GM21529 (cell line): ENCODE results near the gene GPR183.

ENCODE experiments used
- ATAC-seq: cut with Tn5 transposase; IDR thresholded peaks from one replicate; pipeline ENCODE4 v1.9.1; 2021; ENCODE audit not compliant: unreplicated experiment

The GPR183 gene

DNA sequence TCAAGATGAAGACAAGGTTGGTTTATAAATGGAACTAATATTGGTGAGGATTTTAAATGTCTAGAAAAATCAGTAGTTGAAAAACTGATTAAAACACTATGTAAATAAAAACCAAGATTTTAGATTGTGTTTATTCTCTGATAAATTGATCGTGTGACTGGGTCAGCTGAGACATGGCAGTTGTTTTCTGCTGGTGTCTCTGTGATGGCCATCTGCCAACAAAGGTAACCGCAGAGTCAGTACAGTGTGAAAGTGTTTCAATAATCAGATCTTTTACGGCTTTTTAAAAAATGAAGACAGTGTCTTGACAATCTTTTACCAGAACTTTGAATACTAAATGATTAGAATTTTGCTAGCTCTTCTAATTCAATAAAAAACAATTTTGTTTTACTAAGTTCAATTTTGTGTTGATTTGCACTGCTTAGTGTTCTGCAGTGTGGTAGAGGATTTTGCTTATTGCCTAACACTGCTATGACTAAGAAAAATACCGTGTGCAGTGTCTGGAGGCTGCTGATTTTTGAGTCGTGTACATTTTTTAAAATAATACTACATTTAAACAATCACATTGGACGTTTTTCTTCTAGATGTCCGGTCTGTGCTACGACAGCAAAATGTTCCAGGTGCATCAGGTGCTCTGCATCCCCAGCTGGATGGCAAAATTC, 32.7 kb upstream of the GPR183 start:
- no peak for ATAC-seq

DNA sequence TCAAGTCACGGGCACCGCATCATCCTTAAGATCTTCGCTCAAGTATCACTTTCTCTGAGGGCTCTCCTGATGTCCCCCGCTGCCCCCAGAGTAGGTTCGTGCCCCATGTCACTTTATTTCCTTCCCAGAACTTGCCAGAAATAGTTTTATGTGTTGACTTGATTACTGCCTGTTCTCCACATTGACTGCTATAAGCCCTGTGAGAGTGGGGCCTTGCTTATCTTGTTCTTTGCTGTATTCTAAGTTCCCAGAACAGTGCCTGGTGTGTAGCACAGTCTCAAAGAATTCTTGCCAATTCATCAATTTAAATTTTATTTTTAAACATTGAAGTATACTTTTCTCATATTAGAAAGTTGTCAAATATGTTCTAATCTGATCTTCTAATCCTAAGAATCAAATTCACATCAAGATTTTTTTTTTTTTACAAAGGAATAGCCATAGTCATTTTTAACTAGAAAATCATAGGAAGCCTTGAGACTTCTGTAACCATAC, 32.1 kb upstream of the GPR183 start:
- no peak for ATAC-seq

GRCh38 chr13:99335603-99336002, 28.4 kb upstream of the GPR183 start:
- peak; percentile 80 for ATAC-seq

- ATAC-seq, result no peak
Measured at GRCh38 chr13:99335087-99335486, 27.9 kb upstream of the GPR183 start.

GRCh38 chr13:99334221-99334620, 27.0 kb upstream of the GPR183 start:
- no peak for ATAC-seq

DNA sequence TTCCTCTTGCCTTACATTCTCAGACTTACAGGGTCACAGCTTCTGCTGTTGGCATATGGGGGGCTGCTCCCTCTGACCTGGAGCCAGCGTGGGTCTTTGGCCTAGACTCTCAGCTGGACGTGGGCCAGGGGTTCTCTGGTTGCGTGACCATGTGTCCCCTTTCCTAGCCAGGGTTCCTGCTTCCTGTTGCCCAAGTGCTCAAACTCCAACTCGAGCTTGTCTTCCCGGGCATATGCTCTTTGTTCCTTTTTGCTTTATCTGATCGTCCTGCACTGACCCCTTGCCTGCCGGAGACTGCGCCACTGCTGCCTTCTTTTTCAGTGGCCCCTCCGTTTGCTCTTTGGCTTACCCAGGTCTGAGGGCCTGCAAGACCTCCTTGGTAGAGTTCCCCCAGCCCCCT, 25.3 kb upstream of the GPR183 start:
- no peak for ATAC-seq

GRCh38 chr13:99331881-99332293, 24.7 kb upstream of the GPR183 start:
- ATAC-seq, result peak; percentile 82

- ATAC-seq, result no peak
Measured at GRCh38 chr13:99330942-99331341, 23.7 kb upstream of the GPR183 start.

DNA sequence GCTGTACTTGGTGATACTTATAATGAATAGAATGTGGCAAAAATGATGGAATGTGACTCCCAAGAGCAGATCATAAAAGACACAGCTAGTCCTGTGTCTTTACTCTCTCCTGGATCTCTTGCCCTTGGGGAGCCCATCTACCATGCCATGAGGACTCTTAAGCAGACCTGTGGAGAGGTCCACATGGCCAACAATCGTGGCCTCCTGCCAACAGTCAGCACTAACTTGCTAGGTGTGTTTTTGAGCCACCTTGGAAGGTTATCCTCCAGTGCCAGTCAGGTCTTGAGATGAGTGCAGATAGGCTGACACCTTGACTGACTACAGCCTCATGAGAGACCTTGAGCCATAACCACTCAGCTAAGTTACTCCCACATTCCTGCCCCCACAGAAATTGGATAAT, 22.3 kb upstream of the GPR183 start:
- ATAC-seq, result no peak

- no peak for ATAC-seq
Measured at GRCh38 chr13:99327761-99328160, 20.6 kb upstream of the GPR183 start.

GRCh38 chr13:99327126-99327525, 19.9 kb upstream of the GPR183 start:
- ATAC-seq, result no peak

DNA sequence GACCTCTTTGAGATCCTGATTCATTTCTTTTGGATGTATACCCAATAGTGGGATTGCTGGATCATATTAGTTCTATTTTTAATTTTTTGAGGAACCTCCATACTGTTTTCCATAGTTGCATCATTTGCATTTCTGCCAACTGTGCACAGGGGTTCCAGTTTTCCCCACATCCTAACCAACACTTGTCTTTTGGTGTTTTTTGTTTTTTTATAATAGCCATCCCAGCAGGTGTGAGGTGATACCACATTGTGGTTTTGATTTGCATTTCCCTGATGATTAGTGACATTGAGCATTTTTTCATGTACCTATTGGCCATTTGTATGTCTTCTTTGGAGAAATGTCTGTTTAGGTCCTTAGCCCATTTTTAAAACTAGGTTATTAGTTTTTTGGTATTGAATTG, 18.8 kb upstream of the GPR183 start:
- ATAC-seq, result no peak

GRCh38 chr13:99323488-99323887, 16.3 kb upstream of the GPR183 start:
- no peak for ATAC-seq

DNA sequence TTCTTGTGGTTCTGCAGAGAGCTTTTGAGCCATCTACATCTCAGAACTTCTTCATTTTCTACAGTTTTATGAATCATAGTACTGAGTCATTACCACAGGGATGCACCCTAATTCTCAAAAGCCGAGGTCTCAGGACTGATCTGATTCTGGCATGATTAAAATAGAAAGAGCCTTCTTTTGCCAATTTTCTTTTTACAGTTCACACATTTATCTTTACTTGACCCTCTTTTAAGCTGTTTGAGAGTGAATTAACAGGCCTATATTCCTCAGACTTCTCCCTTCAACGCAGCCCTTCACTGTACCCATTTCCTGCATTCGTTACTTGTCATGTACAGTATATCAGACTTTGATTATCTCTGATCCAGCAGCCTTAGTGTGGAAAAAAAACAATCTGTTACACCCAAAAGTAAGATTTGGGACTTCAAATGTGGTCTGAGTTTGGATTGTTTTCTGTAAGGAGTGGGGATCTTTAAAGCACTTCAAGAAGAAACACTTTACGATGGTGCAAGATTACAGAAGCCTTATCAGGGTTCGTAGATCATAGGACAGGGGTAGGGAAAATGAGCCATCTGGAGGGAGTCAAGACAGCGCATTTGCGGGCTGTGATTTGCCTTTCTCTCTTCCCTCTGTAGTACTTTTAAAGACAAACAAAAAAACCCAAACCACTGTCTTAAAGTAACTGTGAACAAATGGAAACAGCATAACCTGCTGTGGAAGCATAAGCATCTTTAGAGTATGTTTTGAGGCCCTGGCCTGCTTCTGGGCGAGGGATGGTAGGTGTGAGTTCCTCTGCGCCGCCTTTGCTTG, 15.3 kb upstream of the GPR183 start:
- ATAC-seq, result peak; percentile 85

- no peak for ATAC-seq
Measured at GRCh38 chr13:99321709-99322108, 14.5 kb upstream of the GPR183 start.

DNA sequence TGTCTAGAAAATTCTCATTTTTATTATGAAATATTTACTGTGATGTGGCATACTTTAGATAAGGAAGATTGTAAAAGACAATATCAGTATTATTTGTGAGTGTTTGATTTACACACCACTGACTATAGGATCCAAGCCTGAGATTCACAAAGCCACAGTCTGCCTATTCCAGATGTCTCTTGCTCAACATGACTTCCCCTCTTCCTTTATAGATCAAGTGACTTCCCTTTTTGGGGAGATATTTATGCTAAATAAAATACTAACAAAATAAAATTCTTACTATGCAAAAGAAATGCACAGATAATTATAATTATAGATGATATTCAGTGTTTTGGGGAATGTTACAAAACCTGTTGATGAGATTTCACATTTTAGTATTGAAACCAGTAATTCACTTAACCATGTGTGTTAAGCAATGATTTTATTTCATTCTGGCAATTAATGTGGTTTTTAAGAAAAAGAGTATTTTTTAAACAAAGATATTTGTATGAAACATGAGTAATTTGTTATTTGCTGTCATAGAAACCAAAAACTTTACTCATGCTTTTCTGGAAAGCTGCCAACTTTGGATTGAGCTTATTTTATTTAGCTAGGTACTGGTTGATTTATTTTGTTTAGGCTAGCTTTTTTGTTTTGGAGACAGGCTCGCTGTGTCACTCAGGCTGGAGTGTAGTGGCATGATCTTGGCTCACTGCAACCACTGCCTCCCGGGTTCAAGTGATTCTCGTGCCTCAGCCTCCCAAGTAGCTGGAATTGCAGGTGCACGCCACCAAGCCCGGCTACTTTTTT, 13.7 kb upstream of the GPR183 start:
- no peak for ATAC-seq

- no peak for ATAC-seq
Measured at GRCh38 chr13:99316657-99317256, 9.6 kb upstream of the GPR183 start.

DNA sequence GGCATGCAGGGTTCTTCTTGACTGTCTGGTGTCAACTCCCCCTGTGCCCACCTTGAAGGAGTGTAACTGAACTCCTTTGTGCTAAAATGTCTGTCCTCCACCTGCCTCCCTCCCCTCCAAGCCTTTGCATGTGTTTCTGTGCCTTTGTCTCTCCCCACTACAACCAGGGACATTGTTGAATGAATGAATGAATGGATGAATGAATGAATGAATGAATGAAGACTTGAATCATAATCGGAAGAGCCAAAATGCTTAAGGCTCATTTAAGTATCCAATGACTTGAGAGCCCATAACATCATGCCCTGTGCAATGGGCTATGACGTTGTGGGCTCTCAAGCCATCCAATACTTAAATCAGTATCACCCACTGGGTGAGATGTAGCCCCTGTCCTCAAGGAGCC, 9.0 kb upstream of the GPR183 start:
- ATAC-seq, result no peak

DNA sequence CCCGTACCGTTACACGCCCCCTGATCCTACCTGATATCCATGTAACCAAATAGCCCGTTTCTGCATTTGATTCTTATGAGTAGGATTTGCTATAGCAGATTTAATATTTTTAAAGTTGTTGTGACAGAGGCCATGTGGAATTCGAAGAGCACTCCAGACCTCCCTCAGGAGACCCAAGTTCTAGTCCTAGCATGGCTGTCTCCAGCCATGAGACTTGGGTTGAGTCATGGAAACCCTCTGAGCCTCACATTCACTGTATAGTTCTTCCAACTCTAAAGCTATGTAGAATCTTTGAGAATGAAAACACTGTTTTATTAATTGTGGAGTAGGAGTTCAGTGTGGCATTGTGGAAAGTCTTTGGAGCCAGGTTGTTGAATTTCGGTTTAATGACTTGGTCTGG, 8.0 kb upstream of the GPR183 start:
- ATAC-seq, result no peak

DNA sequence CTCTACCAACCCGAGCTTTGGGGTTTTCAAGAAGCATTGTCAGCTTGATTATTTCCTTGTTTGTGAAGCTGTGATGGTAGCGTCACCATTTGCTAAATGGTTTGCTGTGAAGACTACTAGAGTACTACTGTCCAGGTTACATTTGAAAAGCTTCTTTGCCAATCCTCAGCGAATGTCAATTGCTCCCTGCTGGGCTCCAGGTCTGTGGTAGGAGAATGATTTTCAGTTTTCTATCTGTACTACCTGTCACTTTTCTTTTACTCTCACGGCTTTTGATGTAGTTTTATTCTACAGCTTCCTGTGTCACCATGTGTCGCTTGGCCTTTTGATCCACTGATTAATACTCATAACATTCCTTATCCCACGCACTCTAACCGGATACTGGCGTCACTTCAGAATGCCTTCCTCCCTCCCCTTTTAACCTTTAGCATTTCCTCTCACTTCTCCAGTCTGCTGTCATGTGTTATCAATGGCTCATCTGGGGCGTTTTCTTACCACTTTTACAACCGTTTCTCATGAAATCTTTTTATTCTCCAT, 7.5 kb upstream of the GPR183 start:
- ATAC-seq, result no peak

GRCh38 chr13:99313941-99314340, 6.7 kb upstream of the GPR183 start:
- ATAC-seq, result no peak
